Stimulated activated CD8-positive, alpha-beta memory T cell treated with anti-CD3 and anti-CD28 coated beads, Interleukin-15, amount 100 ng/mL, for 1 hour (primary cell): ENCODE results near the gene ACSS2.

ENCODE experiments used
- DNase-seq: peaks from one replicate; pipeline ENCODE4 v3.0.0-alpha.2; 2020; ENCODE audit warnings: low read depth

The ACSS2 gene

GRCh38 chr20:34946661-34947060 lies 70.2 kb downstream of the ACSS2 start:
- DNase-seq, result no peak

GRCh38 chr20:34947336-34947735 lies 70.9 kb downstream of the ACSS2 start:
- no peak for DNase-seq

GRCh38 chr20:34948030-34948429 lies 71.6 kb downstream of the ACSS2 start:
- DNase-seq, result no peak

GRCh38 chr20:34949120-34949519 lies 72.7 kb downstream of the ACSS2 start:
- no peak for DNase-seq

GRCh38 chr20:34951252-34951651 lies 74.8 kb downstream of the ACSS2 start:
- DNase-seq, result no peak

GRCh38 chr20:34951652-34952051 lies 75.2 kb downstream of the ACSS2 start:
- DNase-seq, result no peak

- DNase-seq, result no peak
Measured at GRCh38 chr20:34952671-34953070, 76.3 kb downstream of the ACSS2 start.

GRCh38 chr20:34953960-34954359 lies 77.5 kb downstream of the ACSS2 start:
- no peak for DNase-seq

GRCh38 chr20:34954904-34955230 lies 78.5 kb downstream of the ACSS2 start:
- DNase-seq, result no peak

GRCh38 chr20:34955231-34956040 lies 79.0 kb downstream of the ACSS2 start, which contains the start of the genes GSS and MYH7B:
GSS (minus strand) TSS chr20:34955806; CDS start chr20:34951852, 3,954 bp downstream.
MYH7B (plus strand) TSS chr20:34955868; CDS start chr20:34978006, 22,138 bp downstream.
- peak; percentile 96 for DNase-seq

- no peak for DNase-seq
Measured at GRCh38 chr20:34956041-34956458, 79.6 kb downstream of the ACSS2 start.

GRCh38 chr20:34956751-34957472 lies 80.5 kb downstream of the ACSS2 start:
- no peak for DNase-seq

- no peak for DNase-seq
Measured at GRCh38 chr20:34964486-34964885, 88.1 kb downstream of the ACSS2 start.

GRCh38 chr20:34965051-34965450 lies 88.6 kb downstream of the ACSS2 start:
- DNase-seq, result no peak

GRCh38 chr20:34967421-34967820 lies 91.0 kb downstream of the ACSS2 start:
- DNase-seq, result no peak

- DNase-seq, result no peak
Measured at GRCh38 chr20:34968042-34968775, 91.8 kb downstream of the ACSS2 start.

GRCh38 chr20:34970193-34970840 lies 93.9 kb downstream of the ACSS2 start:
- DNase-seq, result no peak

GRCh38 chr20:34970846-34971560 lies 94.6 kb downstream of the ACSS2 start:
- DNase-seq, result no peak

- DNase-seq, result no peak
Measured at GRCh38 chr20:34971561-34972235, 95.3 kb downstream of the ACSS2 start.

- DNase-seq, result no peak
Measured at GRCh38 chr20:34974246-34974645, 97.8 kb downstream of the ACSS2 start.

- no peak for DNase-seq
Measured at GRCh38 chr20:34976286-34976685, 99.9 kb downstream of the ACSS2 start.
